ENCODE measurements around the gene TEX11. TPM values are rescaled to one million over a fixed set of nuclear protein-coding genes. Genes with fewer than 3 reads are reported as not detected.

Gene TEX11
- total RNA-seq, 2 donors from 2014 or later, result not detected

DNA sequence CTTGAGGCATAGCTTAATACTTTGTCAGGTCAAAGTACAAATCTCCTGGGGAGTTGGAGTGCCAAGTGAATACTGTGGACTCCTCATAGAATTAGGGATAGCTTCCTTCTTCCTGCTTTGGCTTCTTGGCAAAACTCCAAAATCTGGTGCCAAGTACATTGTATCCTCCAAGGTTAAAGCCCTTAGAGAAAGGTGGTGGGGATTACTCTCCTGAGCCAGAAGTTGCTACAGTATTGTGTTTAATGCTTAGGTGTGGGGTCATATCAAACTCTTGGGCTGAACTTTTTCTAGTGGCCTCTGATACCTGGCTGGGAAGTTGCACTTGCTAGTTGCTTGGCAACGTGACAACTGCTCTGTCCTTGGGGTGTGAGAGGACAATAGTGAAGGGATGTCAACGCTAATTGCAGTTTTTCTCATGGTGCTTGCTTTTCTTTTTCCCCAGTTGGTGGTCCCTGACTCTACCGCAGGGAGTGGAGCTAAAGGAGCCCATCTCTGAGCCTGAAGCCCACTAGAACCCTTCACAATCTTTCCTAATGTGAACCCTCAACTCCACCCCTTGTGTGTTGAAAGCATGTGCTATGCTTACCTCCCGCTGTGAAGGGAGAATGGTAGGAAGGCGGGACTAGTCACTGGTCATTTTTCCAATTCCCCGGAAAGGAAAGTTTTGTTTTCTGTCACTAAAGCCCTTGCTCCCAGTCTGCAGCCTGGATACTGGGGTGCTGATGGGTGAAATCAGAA lies 428.4 kb downstream of the TEX11 start:
- H3K36me3 Mint-ChIP-seq (ENCODE audit: low read depth), result peaks cover 14% of the 10 kb centered on the region
- ATAC-seq (replicated peaks), result no peak
- H3K4me3 Mint-ChIP-seq, result no peak overlapping the region
- H3K9me3 Mint-ChIP-seq, result no peaks in the 10 kb centered on the region
- H3K27me3 Mint-ChIP-seq, result no peaks in the 10 kb centered on the region
- no peak overlapping the region for H3K27ac Mint-ChIP-seq
- H3K4me1 Mint-ChIP-seq, result peaks cover 4% of the 10 kb centered on the region

DNA sequence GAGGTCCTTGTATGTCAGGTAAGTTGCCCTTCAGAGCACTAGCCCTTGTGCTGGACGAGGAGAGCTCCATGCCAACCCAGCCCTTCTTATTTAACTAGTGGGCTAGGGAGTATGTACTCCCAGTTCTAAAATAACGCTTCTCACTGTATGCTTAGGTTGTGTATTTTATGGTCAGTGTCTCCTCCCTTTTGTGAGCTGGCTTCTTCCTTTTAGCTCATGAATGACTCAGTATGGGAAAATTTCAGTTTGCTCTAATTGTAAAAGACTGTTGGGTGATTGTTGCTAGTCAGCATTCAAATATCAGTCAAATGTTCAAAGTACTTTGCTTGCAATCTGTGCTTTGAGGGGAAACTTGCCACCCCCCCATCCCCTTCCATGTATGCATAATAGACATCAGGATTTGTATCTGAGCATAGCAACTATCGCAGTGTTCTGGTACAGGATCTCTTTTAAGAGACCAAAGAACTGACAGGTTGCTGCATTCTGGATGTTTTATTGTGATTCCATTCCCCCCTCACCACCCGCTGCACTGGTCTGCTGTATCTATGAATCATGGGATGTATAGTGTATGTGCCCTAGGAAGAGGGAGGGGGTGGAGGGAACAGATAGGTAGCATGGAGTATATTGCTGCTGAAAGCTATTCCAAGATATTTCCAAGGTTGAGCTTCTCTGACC lies 429.1 kb downstream of the TEX11 start:
- H3K27me3 Mint-ChIP-seq, result no peaks in the 10 kb centered on the region
- no peaks in the 10 kb centered on the region for H3K9me3 Mint-ChIP-seq
- H3K4me3 Mint-ChIP-seq, result no peak overlapping the region
- H3K4me1 Mint-ChIP-seq, result peaks cover 4% of the 10 kb centered on the region
- ATAC-seq (replicated peaks), result peak; percentile 45
- H3K36me3 Mint-ChIP-seq (ENCODE audit: low read depth), result peaks cover 11% of the 10 kb centered on the region
- H3K27ac Mint-ChIP-seq, result no peak overlapping the region

Other genes with a start within 250 kb of the TEX11 start
- not detected for gene SLC7A3, start 22.4 kb upstream of the TEX11 start, total RNA-seq
- gene SNX12, start 159.6 kb upstream of the TEX11 start, total RNA-seq, result 10 to 100 TPM; 47.2 to 49.0 TPM
- 10 to 100 TPM; 11.2 to 39.0 TPM for gene FOXO4, start 187.1 kb upstream of the TEX11 start, total RNA-seq
- gene CXorf65, start 198.0 kb upstream of the TEX11 start, total RNA-seq, result 10 to 100 TPM; 15.1 to 36.4 TPM
- gene IL2RG, start 202.9 kb upstream of the TEX11 start, total RNA-seq, result 100 to 1,000 TPM; 317 to 698 TPM
- gene MED12, start 209.9 kb upstream of the TEX11 start, total RNA-seq, result 100 to 1,000 TPM in 1 of 2 donors, 10 to 100 TPM in 1; 46.2 to 144 TPM
- 1 to 10 TPM; 1.6 to 6.4 TPM for gene NLGN3, start 236.1 kb upstream of the TEX11 start, total RNA-seq

Data from activated T-helper 17 cell treated with anti-CD3 and anti-CD28 coated beads, Interleukin-2, amount 50 U/mL, for 72 hours (primary cell).